ENCODE measurements around the gene SCLY.

DNA sequence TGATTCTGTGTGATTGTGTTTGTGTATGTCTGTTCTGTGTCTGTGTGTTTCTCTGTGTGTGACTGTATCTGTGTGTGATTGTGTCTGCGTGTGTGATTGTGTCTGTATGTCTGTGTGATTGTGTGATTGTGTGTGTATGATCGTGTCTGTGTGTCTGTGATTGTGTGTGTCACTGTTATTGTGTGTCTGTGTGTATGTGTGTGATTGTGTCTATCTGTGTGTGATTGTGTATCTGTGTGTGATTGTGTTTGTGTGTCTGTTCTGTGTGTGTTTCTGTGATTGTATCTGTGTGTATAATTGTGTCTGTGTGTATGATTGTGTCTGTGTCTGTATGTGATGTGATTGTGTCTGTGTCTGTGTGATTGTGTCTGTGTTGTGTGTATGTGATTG is 66.0 kb downstream of the SCLY start:
- TF ChIP-seq, protein P1, sequence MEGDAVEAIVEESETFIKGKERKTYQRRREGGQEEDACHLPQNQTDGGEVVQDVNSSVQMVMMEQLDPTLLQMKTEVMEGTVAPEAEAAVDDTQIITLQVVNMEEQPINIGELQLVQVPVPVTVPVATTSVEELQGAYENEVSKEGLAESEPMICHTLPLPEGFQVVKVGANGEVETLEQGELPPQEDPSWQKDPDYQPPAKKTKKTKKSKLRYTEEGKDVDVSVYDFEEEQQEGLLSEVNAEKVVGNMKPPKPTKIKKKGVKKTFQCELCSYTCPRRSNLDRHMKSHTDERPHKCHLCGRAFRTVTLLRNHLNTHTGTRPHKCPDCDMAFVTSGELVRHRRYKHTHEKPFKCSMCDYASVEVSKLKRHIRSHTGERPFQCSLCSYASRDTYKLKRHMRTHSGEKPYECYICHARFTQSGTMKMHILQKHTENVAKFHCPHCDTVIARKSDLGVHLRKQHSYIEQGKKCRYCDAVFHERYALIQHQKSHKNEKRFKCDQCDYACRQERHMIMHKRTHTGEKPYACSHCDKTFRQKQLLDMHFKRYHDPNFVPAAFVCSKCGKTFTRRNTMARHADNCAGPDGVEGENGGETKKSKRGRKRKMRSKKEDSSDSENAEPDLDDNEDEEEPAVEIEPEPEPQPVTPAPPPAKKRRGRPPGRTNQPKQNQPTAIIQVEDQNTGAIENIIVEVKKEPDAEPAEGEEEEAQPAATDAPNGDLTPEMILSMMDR (IDR thresholded peaks at IDR 0.05), result no peak
- TF ChIP-seq EZH2 (IDR thresholded peaks at IDR 0.05; ENCODE audit: borderline replicate concordance, insufficient read depth, low read depth, low read length, poor library complexity, severe bottlenecking), result no peak
